Body of pancreas (tissue), 4 donors: ENCODE data around the gene NKAIN2.

Experiments
- CTCF ChIP-seq, 7 experiments: fragments of 450-650 bp in 4 of 7; fragments of 200-600 bp in 3 of 7; sonication (generic) in 3 of 7; IDR thresholded peaks; one replicate each; pipeline ENCODE4 v1.5.1; 2016 to 2019; ENCODE audit warnings: antibody characterized with exemption in 7 of 7
- POLR2A ChIP-seq, 3 donors: fragments of 450-650 bp; IDR thresholded peaks; one replicate each; pipeline ENCODE4 v1.6.1; 2016; ENCODE audit warnings: antibody characterized with exemption in 3 of 3, mild to moderate bottlenecking in 2 of 3

- TF ChIP-seq CTCF (IDR thresholded peaks at IDR 0.05) = no peak
- TF ChIP-seq POLR2A (IDR thresholded peaks at IDR 0.05) = no peak
Observed at GRCh38 chr6:123804787-123805540, 1.3 kb downstream of the NKAIN2 start.
